Measurements from ENCODE around the gene KIFC3.

DNA sequence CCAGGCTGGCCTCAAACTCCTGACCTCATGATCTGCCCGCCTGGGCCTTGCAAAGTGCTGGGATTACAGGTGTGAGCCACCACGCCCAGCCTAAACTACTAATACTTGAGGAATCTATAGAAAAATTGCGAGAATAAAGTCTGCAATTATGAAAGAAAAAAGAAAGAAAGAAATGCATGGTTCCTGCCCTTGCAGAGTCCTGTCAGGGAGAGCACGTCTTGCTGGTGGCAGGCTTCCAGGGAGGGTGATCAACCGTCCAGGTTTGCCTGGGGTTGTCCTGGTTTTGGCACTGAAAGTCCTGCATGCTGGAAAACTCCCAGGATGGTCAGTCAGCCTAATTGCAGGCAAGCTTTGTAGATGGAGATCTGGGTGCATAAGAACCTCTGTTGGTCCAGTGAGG lies 21.5 kb upstream of the KIFC3 start:
- no peak for TF ChIP-seq RBBP5 (IDR thresholded peaks at IDR 0.05; ENCODE audit: borderline replicate concordance, low read depth, low read length)
- no peak for TF ChIP-seq YY1 (IDR thresholded peaks at IDR 0.05; ENCODE audit: low read depth, low read length)
